ENCODE data around the gene SF3B6.

Gene SF3B6

DNA sequence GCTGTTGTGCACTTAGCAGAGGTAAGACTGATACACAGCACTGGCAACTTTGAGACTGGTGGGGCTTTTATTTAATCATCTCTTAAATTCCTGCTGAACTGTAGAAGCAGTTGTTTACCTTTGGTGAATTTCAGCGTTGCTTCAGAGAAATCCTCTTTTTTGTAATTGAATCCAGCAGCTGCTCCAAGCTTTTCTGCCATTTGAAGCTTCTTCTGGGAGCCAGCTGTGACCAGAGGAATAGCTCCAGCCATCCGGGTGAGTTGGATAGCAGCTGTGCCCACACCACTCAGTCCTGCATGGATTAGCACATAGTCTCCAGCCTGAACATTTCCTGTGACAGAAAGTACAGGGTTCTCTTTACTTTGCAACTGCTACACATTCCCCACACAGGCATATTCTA, 4.6 kb upstream of the SF3B6 start:
- H4K20me1 ChIP-seq (ENCODE audit: insufficient read depth, low read length): no peaks in the 10 kb centered on the region
- no peak overlapping the region for H2AFZ ChIP-seq (ENCODE audit: low read length)
- peaks cover 29% of the 10 kb centered on the region for H3F3A ChIP-seq (ENCODE audit: insufficient read depth, low read length)
- H3K79me2 ChIP-seq (ENCODE audit: low read length): peaks cover 4% of the 10 kb centered on the region
- peaks cover 15% of the 10 kb centered on the region for H3K4me1 ChIP-seq (ENCODE audit: low read length)
- H3K27me3 ChIP-seq (replicated peaks; ENCODE audit: insufficient read depth, low read length): no peaks in the 10 kb centered on the region
- no peak for DNase-seq
- H3K4me3 ChIP-seq (ENCODE audit: low read length): no peak overlapping the region
- no peaks in the 10 kb centered on the region for H3K9me2 ChIP-seq (replicated peaks; ENCODE audit: insufficient read depth, low read length)
- no peaks in the 10 kb centered on the region for H3K9me3 ChIP-seq (replicated peaks; ENCODE audit: insufficient read depth, low read length)
- TF ChIP-seq CTCF (IDR thresholded peaks at IDR 0.05; ENCODE audit: low read length) (no peak), EZH2 (optimal IDR thresholded peaks at IDR 0.05; ENCODE audit: low read depth, low read length) (no peak), EZH2phosphoT487 (IDR thresholded peaks at IDR 0.05; ENCODE audit: low read length) (no peak)
- H3K36me3 ChIP-seq (replicated peaks; ENCODE audit: insufficient read depth, low read length): no peaks in the 10 kb centered on the region
- H3K27ac ChIP-seq (ENCODE audit: low read length): no peak overlapping the region
- H3K9ac ChIP-seq (ENCODE audit: low read length): no peak overlapping the region
- no peak overlapping the region for H3K4me2 ChIP-seq (ENCODE audit: low read depth, low read length)

- Histone ChIP-seq H3K27ac (ENCODE audit: low read length) (0 out of 2 replicates have a peak overlapping the region, but pooled peaks have one; percentile 35), H2AFZ (ENCODE audit: low read length) (no peak overlapping the region), H3K4me3 (ENCODE audit: low read length) (peak overlapping the region; percentile 86), H3K9ac (ENCODE audit: low read length) (peak overlapping the region; percentile 63; the same call in 1 of the 2 replicates), H3K9me2 (replicated peaks; ENCODE audit: insufficient read depth, low read length) (no peaks in the 10 kb centered on the region), H3K79me2 (ENCODE audit: low read length) (peaks cover 30% of the 10 kb centered on the region), H4K20me1 (ENCODE audit: insufficient read depth, low read length) (no peaks in the 10 kb centered on the region), H3K9me3 (replicated peaks; ENCODE audit: insufficient read depth, low read length) (no peaks in the 10 kb centered on the region), H3F3A (ENCODE audit: insufficient read depth, low read length) (peaks cover 14% of the 10 kb centered on the region), H3K4me2 (ENCODE audit: low read depth, low read length) (peak overlapping the region; percentile 85), H3K4me1 (ENCODE audit: low read length) (peaks cover 15% of the 10 kb centered on the region), H3K27me3 (replicated peaks; ENCODE audit: insufficient read depth, low read length) (no peaks in the 10 kb centered on the region), H3K36me3 (replicated peaks; ENCODE audit: insufficient read depth, low read length) (no peaks in the 10 kb centered on the region)
- no peak for DNase-seq
- TF ChIP-seq EZH2 (optimal IDR thresholded peaks at IDR 0.05; ENCODE audit: low read depth, low read length) (no peak), CTCF (IDR thresholded peaks at IDR 0.05; ENCODE audit: low read length) (no peak), EZH2phosphoT487 (IDR thresholded peaks at IDR 0.05; ENCODE audit: low read length) (no peak)
Measured at GRCh38 chr2:24077879-24078278, 1.8 kb upstream of the SF3B6 start.

DNA sequence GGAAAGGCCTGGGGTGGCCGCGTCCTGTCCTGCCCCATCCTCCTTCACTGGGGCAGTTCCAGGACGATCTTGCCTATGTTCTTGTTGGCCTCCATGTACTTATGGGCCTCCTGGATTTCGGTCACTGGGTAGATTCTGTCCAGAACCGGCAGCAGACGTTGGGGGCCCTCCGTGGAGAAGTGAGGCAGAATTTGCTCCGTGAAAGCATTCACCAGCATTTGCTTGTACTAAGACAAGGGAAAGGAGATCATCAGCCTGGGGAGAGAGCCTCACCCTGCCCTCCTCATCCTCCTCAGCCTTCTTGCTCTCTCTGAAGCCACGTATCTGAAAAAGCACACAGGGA, 1.4 kb upstream of the SF3B6 start:
- Histone ChIP-seq H2AFZ (ENCODE audit: low read length) (peak overlapping the region; percentile 74), H3K4me1 (ENCODE audit: low read length) (peaks cover 13% of the 10 kb centered on the region), H4K20me1 (ENCODE audit: insufficient read depth, low read length) (no peaks in the 10 kb centered on the region), H3K9me2 (replicated peaks; ENCODE audit: insufficient read depth, low read length) (no peaks in the 10 kb centered on the region), H3K27me3 (replicated peaks; ENCODE audit: insufficient read depth, low read length) (no peaks in the 10 kb centered on the region), H3K9ac (ENCODE audit: low read length) (peak overlapping the region; percentile 63), H3K4me3 (ENCODE audit: low read length) (peak overlapping the region; percentile 86), H3K9me3 (replicated peaks; ENCODE audit: insufficient read depth, low read length) (no peaks in the 10 kb centered on the region), H3K79me2 (ENCODE audit: low read length) (peaks cover 34% of the 10 kb centered on the region), H3K27ac (ENCODE audit: low read length) (peak overlapping the region; percentile 35; the same call in 1 of the 2 replicates), H3F3A (ENCODE audit: insufficient read depth, low read length) (peaks cover 14% of the 10 kb centered on the region), H3K36me3 (replicated peaks; ENCODE audit: insufficient read depth, low read length) (no peaks in the 10 kb centered on the region), H3K4me2 (ENCODE audit: low read depth, low read length) (peak overlapping the region; percentile 85)
- no peak for DNase-seq
- no peak for TF ChIP-seq CTCF (IDR thresholded peaks at IDR 0.05; ENCODE audit: low read length)
- TF ChIP-seq EZH2phosphoT487 (IDR thresholded peaks at IDR 0.05; ENCODE audit: low read length): no peak
- no peak for TF ChIP-seq EZH2 (optimal IDR thresholded peaks at IDR 0.05; ENCODE audit: low read depth, low read length)

Data from MM.1S (cell line).